GM18861 (cell line): Measurements from ENCODE around the gene HEYL.

Source experiments
- ATAC-seq: cut with Tn5 transposase; IDR thresholded peaks from one replicate; pipeline ENCODE4 v1.9.1; 2021; ENCODE audit not compliant: unreplicated experiment

HEYL gene

DNA sequence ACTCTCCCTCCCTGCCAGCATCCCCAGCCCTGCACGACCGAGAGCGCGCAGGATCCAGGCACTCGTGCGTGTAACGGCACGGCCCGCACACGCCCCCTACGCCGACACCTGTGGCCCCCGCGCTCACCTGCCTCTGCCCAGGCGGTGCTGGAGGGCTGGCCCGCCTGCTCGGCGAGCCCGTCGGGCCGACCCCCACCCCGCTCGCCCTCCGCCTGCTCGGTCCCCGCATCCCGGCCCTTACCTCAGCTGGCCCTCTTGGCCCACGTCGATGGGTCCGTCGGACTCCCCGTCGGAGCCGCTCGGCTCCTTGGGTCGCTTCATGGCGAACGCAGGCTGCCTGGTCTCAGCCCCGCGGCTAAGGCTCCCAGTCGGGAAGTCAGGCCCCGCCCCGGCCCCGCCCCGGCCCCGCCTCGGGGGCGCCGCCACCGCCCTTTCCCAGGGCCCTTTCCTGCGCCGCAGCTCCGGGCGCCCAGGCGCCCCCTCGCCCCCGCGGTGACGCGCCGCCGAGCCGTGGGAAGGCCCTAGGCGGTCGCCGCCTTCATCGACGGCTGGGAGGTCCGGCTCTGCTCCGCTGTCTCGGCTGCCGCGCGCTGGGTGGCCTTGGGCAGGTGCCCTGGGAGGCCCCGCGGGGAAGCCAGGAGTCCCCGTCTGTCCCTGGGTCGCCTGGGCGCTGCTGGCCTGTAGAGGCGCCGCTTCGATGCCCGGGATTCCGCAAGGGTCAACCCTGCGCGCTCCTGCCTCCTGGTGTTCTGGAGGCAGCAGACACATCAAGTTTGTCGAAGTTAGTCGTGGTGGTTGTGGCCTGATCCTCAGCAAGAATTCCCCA is at the start of gene HEYL:
TSS of gene HEYL (minus strand) at position 339 of the 826 bp plus-strand sequence. CDS start at position 321, 18 bp downstream.
- ATAC-seq: no peak

GRCh38 chr1:39689214-39689613 is 49.8 kb upstream of the HEYL start:
- ATAC-seq: no peak

GRCh38 chr1:39688706-39689105 is 49.3 kb upstream of the HEYL start:
- no peak for ATAC-seq

DNA sequence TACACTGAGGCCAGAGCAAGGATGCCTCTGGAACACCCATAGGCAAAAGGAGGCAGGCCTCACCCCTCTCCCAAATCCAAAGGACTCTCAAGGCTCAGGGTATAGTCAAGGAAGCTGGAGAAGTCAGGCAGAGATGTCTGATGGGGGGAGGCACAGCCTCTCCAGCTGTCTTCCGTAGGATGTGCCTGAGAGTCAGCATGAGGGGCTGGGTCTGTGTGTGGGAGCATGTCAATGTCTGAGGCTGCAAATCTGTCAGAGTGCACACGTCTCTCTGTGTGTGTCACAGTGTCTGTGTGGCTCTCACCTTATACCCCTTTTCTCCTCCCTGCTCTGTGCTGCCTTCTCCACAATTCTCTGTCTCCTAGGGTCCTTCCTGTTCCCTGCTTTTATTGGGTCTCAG is 47.8 kb upstream of the HEYL start:
- ATAC-seq: no peak

- no peak for ATAC-seq
Observed at GRCh38 chr1:39685071-39685470, 45.6 kb upstream of the HEYL start.

GRCh38 chr1:39684313-39684664 is 44.8 kb upstream of the HEYL start:
- no peak for ATAC-seq

DNA sequence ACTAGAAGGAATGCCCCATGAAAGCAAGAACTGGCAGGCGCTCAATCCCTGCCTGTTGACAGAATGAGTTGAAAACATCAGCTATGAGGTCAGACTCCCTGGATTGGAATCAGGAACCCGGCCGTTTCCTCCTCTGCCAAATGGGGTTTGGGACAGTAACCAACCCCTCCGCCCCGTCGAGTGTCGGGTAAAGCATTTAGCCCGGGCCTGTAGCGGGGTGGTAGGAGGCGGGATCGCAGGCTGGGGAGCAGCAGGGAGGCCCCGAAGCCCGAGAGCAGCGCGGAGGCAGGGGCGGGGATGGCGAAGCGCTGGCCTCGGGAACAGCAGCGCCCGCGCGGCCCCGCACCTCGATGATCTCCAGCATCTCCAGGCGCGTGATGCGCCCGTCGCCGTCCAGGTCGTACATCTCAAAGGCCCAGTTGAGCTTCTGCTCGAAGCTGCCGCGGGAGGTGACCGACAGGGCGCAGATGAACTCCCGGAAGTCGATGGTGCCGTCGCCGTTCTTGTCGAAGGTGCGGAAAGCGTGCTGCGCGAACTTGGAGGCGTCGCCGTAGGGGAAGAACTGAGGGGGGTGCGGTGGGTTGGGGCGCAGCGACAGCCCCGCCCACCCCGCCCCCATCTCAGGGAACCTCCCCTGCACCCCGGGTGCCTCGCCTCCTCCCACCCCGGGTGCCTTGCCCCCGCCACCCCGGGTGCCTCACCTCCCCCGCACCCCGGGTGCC is 44.3 kb upstream of the HEYL start:
- ATAC-seq: no peak

- ATAC-seq: no peak
Observed at GRCh38 chr1:39681999-39682398, 42.6 kb upstream of the HEYL start.

DNA sequence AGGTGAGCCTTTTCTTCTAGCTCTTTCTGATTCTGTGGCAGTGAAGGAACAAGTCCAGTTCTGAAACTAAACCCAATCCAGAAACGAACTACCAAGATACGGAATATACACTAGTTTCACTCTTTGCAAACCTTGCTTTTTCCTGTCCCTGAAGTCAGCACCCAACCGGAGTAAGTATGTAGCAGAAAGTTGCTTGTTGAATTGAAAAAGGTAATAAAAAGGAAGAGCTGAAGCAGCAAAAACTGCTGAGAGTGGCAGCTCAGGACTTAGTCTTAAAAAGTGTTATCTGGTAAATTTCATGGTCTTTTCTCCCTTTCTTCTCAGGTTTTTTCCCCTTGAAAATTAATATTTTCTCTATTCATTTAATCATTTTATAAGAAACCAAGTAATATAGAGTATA is 41.9 kb upstream of the HEYL start:
- no peak for ATAC-seq

GRCh38 chr1:39680751-39681150 is 41.3 kb upstream of the HEYL start:
- no peak for ATAC-seq

- no peak for ATAC-seq
Observed at GRCh38 chr1:39679821-39680220, 40.4 kb upstream of the HEYL start.

- no peak for ATAC-seq
Observed at GRCh38 chr1:39678889-39679288, 39.4 kb upstream of the HEYL start.

DNA sequence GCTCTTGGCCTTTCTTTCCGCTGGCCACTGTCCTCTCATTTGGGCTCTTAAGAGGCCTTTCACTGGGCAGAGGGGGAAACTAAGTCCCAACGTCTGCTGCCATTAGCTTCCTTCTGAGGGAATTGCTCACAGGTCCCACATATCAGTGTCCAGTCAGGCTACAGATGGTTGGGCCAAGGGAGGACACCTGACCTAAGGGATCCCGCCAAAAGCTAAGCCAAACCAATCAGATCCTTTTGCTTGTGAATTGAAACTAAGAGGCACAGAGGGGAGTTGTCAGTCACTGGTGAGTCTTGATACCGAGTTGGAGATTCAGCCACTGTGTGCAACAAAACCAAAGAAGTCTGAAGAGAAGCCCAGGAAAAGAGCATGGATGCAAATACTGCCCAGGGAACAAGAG is 38.2 kb upstream of the HEYL start:
- no peak for ATAC-seq

GRCh38 chr1:39676948-39677548 is 37.6 kb upstream of the HEYL start:
- ATAC-seq: no peak

GRCh38 chr1:39675220-39675619 is 35.8 kb upstream of the HEYL start:
- no peak for ATAC-seq

GRCh38 chr1:39673215-39673614 is 33.8 kb upstream of the HEYL start:
- ATAC-seq: no peak

DNA sequence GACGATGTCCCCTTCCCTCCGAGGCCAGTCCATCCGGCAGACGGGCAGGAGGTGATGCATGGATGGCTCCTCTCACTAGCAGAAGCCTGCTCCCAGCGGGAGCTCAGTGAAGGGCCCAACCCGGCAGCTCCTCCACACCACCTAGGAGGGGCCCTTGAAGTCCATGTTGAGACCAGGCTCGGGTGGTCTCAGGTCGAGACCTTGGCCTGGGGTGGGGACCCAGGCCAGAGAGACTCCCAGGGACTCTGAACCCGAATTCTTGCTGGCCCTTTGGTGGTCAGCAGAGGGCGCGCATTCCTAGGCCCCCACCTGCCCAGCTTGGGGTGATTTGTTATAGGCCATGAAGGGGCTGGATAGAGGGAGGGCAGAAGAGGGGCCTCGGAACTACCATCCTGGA is 33.1 kb upstream of the HEYL start:
- ATAC-seq: no peak

- ATAC-seq: no peak
Observed at GRCh38 chr1:39671793-39672550, 32.5 kb upstream of the HEYL start, which contains the start of gene NT5C1A. TSS of gene NT5C1A (minus strand) at chr1:39672107. CDS start at chr1:39672038, 69 bp downstream.

DNA sequence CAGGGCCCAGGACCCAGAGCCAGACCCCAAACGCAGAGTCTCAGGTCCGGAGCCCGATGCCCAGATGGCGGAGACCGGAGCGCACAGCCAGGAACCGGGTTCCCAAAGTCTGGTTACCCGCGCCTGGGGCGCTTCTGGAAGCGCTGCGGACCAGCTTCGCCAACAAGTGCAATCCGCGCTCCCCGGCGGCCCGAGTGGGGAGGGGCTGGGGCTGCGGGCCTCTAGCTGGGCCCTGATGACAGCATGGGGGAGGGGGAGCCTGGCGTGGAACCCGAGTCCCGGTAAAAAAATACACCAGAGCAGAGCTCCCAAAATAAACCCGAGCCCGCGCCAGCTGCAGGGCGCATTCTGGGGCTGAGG is 32.0 kb upstream of the HEYL start:
- no peak for ATAC-seq

DNA sequence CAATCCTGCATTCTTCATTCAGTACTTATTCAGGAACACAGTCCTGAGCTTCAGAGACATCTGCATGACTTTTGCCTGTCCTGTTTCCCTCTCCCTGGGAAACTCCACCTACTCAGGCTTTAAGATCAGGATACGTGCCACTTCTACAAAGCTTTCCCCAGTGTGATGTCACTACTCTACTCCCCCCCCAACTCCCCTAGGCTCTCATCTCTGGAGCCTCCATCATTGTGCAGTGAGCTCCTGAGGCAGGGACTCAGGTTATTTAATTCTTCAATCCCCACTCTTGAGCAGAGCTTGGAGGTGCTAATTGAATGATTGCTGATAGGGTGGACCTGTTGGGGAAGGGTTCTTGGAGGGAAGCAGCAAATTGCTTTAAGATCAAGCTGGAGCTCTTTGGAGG is 31.2 kb upstream of the HEYL start:
- no peak for ATAC-seq

GRCh38 chr1:39668894-39669293 is 29.5 kb upstream of the HEYL start:
- ATAC-seq: no peak
